IMR-90 (cell line): Measurements from ENCODE around the gene HDAC10. TPM values are rescaled to one million over a fixed set of nuclear protein-coding genes. Genes with fewer than 3 reads are reported as not detected.

Experiments used
- ATAC-seq: fragments of 200-7000 bp; cut with Tn5 transposase; 2 replicates; pipeline ENCODE4 v1.9.1; 2020; ENCODE audit warnings: low read depth, mild to moderate bottlenecking, moderate library complexity
- BruUV-seq: library from RNA; stranded (reverse); fragments of 400-500 nt; replicated peaks from 2 replicates; lab custom pipeline; 2021; lab: Mats Ljungman, UMichigan
- CTCF ChIA-PET: fragments of 300-600 bp; formaldehyde crosslinking; extraction: SDS; loops from one replicate; lab custom pipeline; 2021; ENCODE audit warnings: antibody characterized with exemption; lab: Yijun Ruan, JAX
- POLR2A ChIA-PET: fragments of 300-600 bp; sonication (Branson Sonifier 250); formaldehyde crosslinking; loops from one replicate; lab custom pipeline; 2022; ENCODE audit warnings: antibody characterized with exemption; ENCODE audit not compliant: unreplicated experiment; lab: Charles Lee
- DNase-seq: peaks from one replicate; pipeline ENCODE4 v3.0.0; 2013
- H2AFZ ChIP-seq: replicated peaks from 2 replicates; pipeline ENCODE3; 2013; ENCODE audit warnings: low read length, mild to moderate bottlenecking; ENCODE audit not compliant: poor library complexity
- H2AK5ac ChIP-seq: 2 replicates; pipeline ENCODE4 v1.6.1; 2013; ENCODE audit warnings: low read depth, low read length, inconsistent platforms
- H2AK9ac ChIP-seq: replicated peaks from 2 replicates; pipeline ENCODE3; 2013; ENCODE audit warnings: mild to moderate bottlenecking, low read depth, low read length, moderate library complexity; ENCODE audit not compliant: poor library complexity
- H2BK120ac ChIP-seq: 2 replicates; pipeline ENCODE4 v1.6.1; 2013; ENCODE audit warnings: low read depth, low read length, inconsistent platforms
- H2BK15ac ChIP-seq: 3 replicates; pipeline ENCODE4 v1.6.1; 2013; ENCODE audit warnings: low read depth, low read length, inconsistent platforms
- H2BK20ac ChIP-seq: 2 replicates; pipeline ENCODE4 v1.6.1; 2013; ENCODE audit warnings: low read depth, mild to moderate bottlenecking, inconsistent platforms, low read length, moderate library complexity
- H2BK5ac ChIP-seq: 2 replicates; pipeline ENCODE4 v1.6.1; 2013; ENCODE audit warnings: mild to moderate bottlenecking, low read depth, low read length, inconsistent platforms; ENCODE audit not compliant: poor library complexity, severe bottlenecking
- H3K14ac ChIP-seq: replicated peaks from 2 replicates; pipeline ENCODE4 v1.6.1; 2013; ENCODE audit warnings: low read depth, low read length, inconsistent platforms
- H3K18ac ChIP-seq: 2 replicates; pipeline ENCODE4 v1.6.1; 2013; ENCODE audit warnings: low read depth, low read length, control low read depth
- H3K23ac ChIP-seq: 2 replicates; pipeline ENCODE4 v1.6.1; 2013; ENCODE audit warnings: low read depth, low read length, inconsistent platforms
- H3K27ac ChIP-seq: 2 replicates; pipeline ENCODE4 v1.5.1; 2013; ENCODE audit warnings: mild to moderate bottlenecking, control low read depth, low read length; ENCODE audit not compliant: insufficient read depth
- H3K27me3 ChIP-seq: 2 replicates; pipeline ENCODE4 v1.6.1; 2013; ENCODE audit warnings: low read length; ENCODE audit not compliant: control insufficient read depth, insufficient read depth
- H3K36me3 ChIP-seq: 2 replicates; pipeline ENCODE4 v1.6.1; 2013; ENCODE audit warnings: low read length, mixed read lengths; ENCODE audit not compliant: control insufficient read depth, insufficient read depth
- H3K4ac ChIP-seq: 2 replicates; pipeline ENCODE4 v1.6.1; 2013; ENCODE audit warnings: low read depth, low read length, inconsistent platforms
- H3K4me1 ChIP-seq: 2 replicates; pipeline ENCODE4 v1.6.1; 2013; ENCODE audit warnings: low read length, mixed read lengths; ENCODE audit not compliant: control insufficient read depth, insufficient read depth
- H3K4me2 ChIP-seq: 2 replicates; pipeline ENCODE4 v1.6.1; 2013; ENCODE audit warnings: low read depth, mild to moderate bottlenecking, control low read depth, low read length, moderate library complexity
- H3K4me3 ChIP-seq: 2 replicates; pipeline ENCODE4 v1.5.1; 2013; ENCODE audit warnings: low read depth, mild to moderate bottlenecking, control low read depth, low read length, moderate library complexity; ENCODE audit not compliant: insufficient read depth
- H3K56ac ChIP-seq: 2 replicates; pipeline ENCODE4 v1.6.1; 2013; ENCODE audit warnings: low read length, inconsistent platforms; ENCODE audit not compliant: insufficient read depth; ENCODE audit errors: extremely low read depth
- H3K79me1 ChIP-seq, 2 experiments: 2 replicates each; pipeline ENCODE4 v1.6.1; 2013; ENCODE audit warnings: low read length in 2 of 2, inconsistent platforms in 1 of 2, low read depth in 1 of 2
- H3K9ac ChIP-seq: 2 replicates; pipeline ENCODE4 v1.6.1; 2013; ENCODE audit warnings: low read depth, low read length, control low read depth
- H3K9me1 ChIP-seq: 2 replicates; pipeline ENCODE4 v1.6.1; 2013; ENCODE audit warnings: low read length, inconsistent platforms; ENCODE audit not compliant: insufficient read depth
- H3K9me3 ChIP-seq: 2 replicates; pipeline ENCODE4 v1.6.1; 2013; ENCODE audit warnings: low read length; ENCODE audit not compliant: control insufficient read depth, insufficient read depth
- H4K20me1 ChIP-seq: 2 replicates; pipeline ENCODE4 v1.6.1; 2013; ENCODE audit warnings: low read length, inconsistent platforms; ENCODE audit not compliant: insufficient read depth
- H4K5ac ChIP-seq: 2 replicates; pipeline ENCODE4 v1.6.1; 2013; ENCODE audit warnings: mild to moderate bottlenecking, low read depth, low read length, control low read depth
- H4K8ac ChIP-seq, 2 experiments: 2 replicates each; pipeline ENCODE4 v1.6.1; 2013; ENCODE audit warnings: low read depth in 2 of 2, low read length in 2 of 2, control low read depth in 1 of 2, inconsistent platforms in 1 of 2
- H4K91ac ChIP-seq: 2 replicates; pipeline ENCODE4 v1.6.1; 2013; ENCODE audit warnings: low read depth, low read length, inconsistent platforms; ENCODE audit not compliant: insufficient read depth
- CEBPB ChIP-seq: IDR thresholded peaks from 2 replicates; pipeline ENCODE4 v1.6.1; 2012; ENCODE audit warnings: low read depth, low read length, improper control_type of control experiment
- CHD1 ChIP-seq: IDR thresholded peaks from 2 replicates; pipeline ENCODE4 v1.6.1; 2012; ENCODE audit warnings: low read depth, low read length, improper control_type of control experiment
- ELK1 ChIP-seq: fragments of 150-350 bp; IDR thresholded peaks from 2 replicates; pipeline ENCODE4 v1.6.1; 2016; ENCODE audit warnings: low read depth, mild to moderate bottlenecking, low read length, moderate library complexity, borderline replicate concordance
- FOS ChIP-seq: fragments of 150-350 bp; IDR thresholded peaks from 2 replicates; pipeline ENCODE4 v1.6.1; 2016; ENCODE audit warnings: low read depth, low read length
- MAFK ChIP-seq: IDR thresholded peaks from 2 replicates; pipeline ENCODE4 v1.6.1; 2012; ENCODE audit warnings: low read depth, low read length, improper control_type of control experiment
- MAZ ChIP-seq: IDR thresholded peaks from 2 replicates; pipeline ENCODE4 v1.6.1; 2012; ENCODE audit warnings: low read depth, mild to moderate bottlenecking, low read length, improper control_type of control experiment, moderate library complexity, borderline replicate concordance
- MXI1 ChIP-seq: IDR thresholded peaks from 2 replicates; pipeline ENCODE4 v1.6.1; 2012; ENCODE audit warnings: low read depth, mild to moderate bottlenecking, low read length, moderate library complexity, borderline replicate concordance
- NFE2L2 ChIP-seq: fragments of 150-350 bp; IDR thresholded peaks from 2 replicates; pipeline ENCODE4 v1.6.1; 2016; ENCODE audit warnings: low read depth, mild to moderate bottlenecking, low read length
- POLR2A ChIP-seq: IDR thresholded peaks from 2 replicates; pipeline ENCODE4 v1.6.1; 2012; ENCODE audit warnings: mild to moderate bottlenecking, low read depth, low read length
- RAD21 ChIP-seq: IDR thresholded peaks from 2 replicates; pipeline ENCODE4 v1.6.1; 2012; ENCODE audit warnings: low read length, improper control_type of control experiment
- RCOR1 ChIP-seq: IDR thresholded peaks from 2 replicates; pipeline ENCODE4 v1.6.1; 2012; ENCODE audit warnings: mild to moderate bottlenecking, low read length, improper control_type of control experiment; ENCODE audit not compliant: insufficient replicate concordance
- RFX5 ChIP-seq: IDR thresholded peaks from 2 replicates; pipeline ENCODE4 v1.8.0; 2012; ENCODE audit warnings: low read depth, mild to moderate bottlenecking, low read length, moderate library complexity
- SMC3 ChIP-seq: fragments of 150-350 bp; IDR thresholded peaks from 2 replicates; pipeline ENCODE4 v1.6.1; 2016; ENCODE audit warnings: low read depth, mild to moderate bottlenecking, antibody characterized with exemption, low read length, moderate library complexity
- USF2 ChIP-seq: fragments of 150-350 bp; IDR thresholded peaks from 2 replicates; pipeline ENCODE4 v1.6.1; 2017; ENCODE audit warnings: mild to moderate bottlenecking, antibody characterized with exemption, low read length, low read depth
- WGBS, 2 experiments: methylation state at CpG; one replicate each; pipeline versions ENCODE4 v1.1.5 to v1.1.7; 2013; ENCODE audit warnings: missing lambda C conversion rate in 2 of 2; ENCODE audit not compliant: insufficient read length in 1 of 2; ENCODE audit errors: extremely low coverage in 2 of 2; 5-methylcytosine and 5-hydroxymethylcytosine counted together
- dilution Hi-C: fragments of 300-500 bp; cut with HindIII; formaldehyde crosslinking; loops from one replicate; pipeline ENCODE4 v1.14.3; 2018; ENCODE audit warnings: low sequenced_read_pairs; ENCODE audit not compliant: unreplicated experiment
- in situ Hi-C: fragments of 300-500 bp; cut with MboI; formaldehyde crosslinking; loops from 3 replicates; pipeline ENCODE4 v1.14.3; 2019; ENCODE audit warnings: low sequenced_read_pairs, inconsistent platforms, mixed read lengths
- intact Hi-C: fragments of 100-400 bp; cut with micrococcal nuclease; formaldehyde crosslinking; loops from 2 replicates; pipeline ENCODE4 v1.10.0; 2022
- polyA plus RNA-seq, 3 experiments: library from polyadenylated mRNA; depleted of rRNA; stranded (reverse); fragments of >200 nt; gene quantifications; 2 replicates each; pipeline ENCODE4 v1.2.3, GENCODE V29; 2012; ENCODE audit warnings: low replicate concordance in 1 of 3
- total RNA-seq: library from RNA; depleted of rRNA; stranded (reverse); fragments of >200 nt; gene quantifications from 2 replicates; pipeline ENCODE4 v1.2.3, GENCODE V29; 2012

The HDAC10 gene
- total and polyA plus RNA-seq, 2 of the 4 experiments (the other 2 are of a cell fraction) = 3.9 to 35.7 TPM

GRCh38 chr22:50245214-50246072 lies 5.6 kb downstream of the HDAC10 start:
- peak overlapping the region; percentile 96 for H3K4me3 ChIP-seq
- peak overlapping the region; percentile 86 for H2AK5ac ChIP-seq
- H3K18ac ChIP-seq = peak overlapping the region; percentile 38; the same call in 1 of the 2 replicates
- peak overlapping the region; percentile 97 for H4K5ac ChIP-seq
- H3K23ac ChIP-seq = 0 out of 2 replicates have a peak overlapping the region, but pooled peaks have one; percentile 50
- H4K91ac ChIP-seq = peak overlapping the region; percentile 96
- peaks cover 37% of the 10 kb centered on the region for H4K20me1 ChIP-seq
- 16% methylated on average over 23 of the region's 53 CpGs; no CpG with 5 or more reads in 1 of the 2 experiments for WGBS, 2 experiments
- H3K4me2 ChIP-seq = peak overlapping the region; percentile 98
- H2BK15ac ChIP-seq = no peak overlapping the region
- POLR2A ChIA-PET = no interaction called here
- DNase-seq (no peak), ATAC-seq (no peak)
- dilution Hi-C loops = no loop called here
- no TSS peak for BruUV-seq
- peaks cover 15 to 60% of the 10 kb centered on the region in 2 experiments for H3K79me1 ChIP-seq
- no peak overlapping the region for H2BK20ac ChIP-seq
- intact Hi-C loops = no loop called here
- no peak overlapping the region for H2BK120ac ChIP-seq
- H3K36me3 ChIP-seq = peaks cover 21% of the 10 kb centered on the region
- H4K8ac ChIP-seq = peak overlapping the region; percentile 99
- H3K4ac ChIP-seq = peak overlapping the region; percentile 93
- CTCF ChIA-PET = no interaction called here
- peak overlapping the region; percentile 98 for H3K9ac ChIP-seq
- 0 out of 2 replicates have a peak, but pooled peaks cover 3% of the 10 kb centered on the region for H3K9me1 ChIP-seq
- H3K27me3 ChIP-seq = no peaks in the 10 kb centered on the region
- H3K27ac ChIP-seq = peak overlapping the region; percentile 98
- peak overlapping the region; percentile 92 for H3K14ac ChIP-seq
- peak overlapping the region; percentile 98 for H2AK9ac ChIP-seq
- peak overlapping the region; percentile 96 for H2AFZ ChIP-seq
- no peaks in the 10 kb centered on the region for H3K9me3 ChIP-seq
- in situ Hi-C loops = no loop called here
- peaks cover 17% of the 10 kb centered on the region for H3K4me1 ChIP-seq
- peak overlapping the region; percentile 83 for H3K56ac ChIP-seq
- H2BK5ac ChIP-seq = peak overlapping the region; percentile 92
- TF ChIP-seq USF2 (no peak), MAFK (no peak), POLR2A (no peak), MXI1 (no peak), CEBPB (no peak), RFX5 (no peak), RCOR1 (no peak), RAD21 (no peak), MAZ (no peak), FOS (no peak), NFE2L2 (no peak), ELK1 (no peak), CHD1 (no peak), SMC3 (no peak)
